ENCODE measurements around the gene ANKRD39. TPM values are rescaled to one million over a fixed set of nuclear protein-coding genes. Genes with fewer than 3 reads are reported as not detected.

ANKRD39 gene
- total and polyA plus RNA-seq, 9 of the 15 experiments (the other 6 are each of a cell fraction or from before 2014, with no cell fraction given) = 8.2 to 33.1 (median 23.8) TPM

- TF ChIP-seq NBN (IDR thresholded peaks at IDR 0.05; ENCODE audit: low read depth) = no peak
- no peak for TF ChIP-seq GATAD2A (IDR thresholded peaks at IDR 0.05)
- TF ChIP-seq HEY1 (CRISPR knock-in tag; IDR thresholded peaks at IDR 0.05; ENCODE audit: borderline replicate concordance) = no peak
- no peak for TF ChIP-seq BDP1 (IDR thresholded peaks at IDR 0.05; ENCODE audit: insufficient read depth, insufficient read length)
- no peak for TF ChIP-seq ZBTB1 (CRISPR knock-in tag; IDR thresholded peaks at IDR 0.05; ENCODE audit: borderline replicate concordance, low read depth)
- TF ChIP-seq ZFP30 (CRISPR knock-in tag; IDR thresholded peaks at IDR 0.05; ENCODE audit: borderline replicate concordance) = no peak
- TF ChIP-seq, protein P1, sequence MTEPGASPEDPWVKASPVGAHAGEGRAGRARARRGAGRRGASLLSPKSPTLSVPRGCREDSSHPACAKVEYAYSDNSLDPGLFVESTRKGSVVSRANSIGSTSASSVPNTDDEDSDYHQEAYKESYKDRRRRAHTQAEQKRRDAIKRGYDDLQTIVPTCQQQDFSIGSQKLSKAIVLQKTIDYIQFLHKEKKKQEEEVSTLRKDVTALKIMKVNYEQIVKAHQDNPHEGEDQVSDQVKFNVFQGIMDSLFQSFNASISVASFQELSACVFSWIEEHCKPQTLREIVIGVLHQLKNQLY (CRISPR knock-in tag; conservative IDR thresholded peaks at IDR 0.05) = no peak
- TF ChIP-seq ZNF79 (CRISPR knock-in tag; IDR thresholded peaks at IDR 0.05; ENCODE audit: low read depth) = no peak
- TF ChIP-seq CBX2 (IDR thresholded peaks at IDR 0.05; ENCODE audit: insufficient read depth, low read length, poor library complexity, severe bottlenecking) = no peak
- TF ChIP-seq TFAM (CRISPR knock-in tag; conservative IDR thresholded peaks at IDR 0.05) = no peak
- no peak for TF ChIP-seq JUN (IDR thresholded peaks at IDR 0.05; ENCODE audit: borderline replicate concordance, low read depth, low read length)
- TF ChIP-seq JUN (CRISPR knock-in tag; IDR thresholded peaks at IDR 0.05; ENCODE audit: borderline replicate concordance) = no peak
- no peak for TF ChIP-seq ZNF561 (CRISPR knock-in tag; conservative IDR thresholded peaks at IDR 0.05)
- TF ChIP-seq SP1 (CRISPR knock-in tag; IDR thresholded peaks at IDR 0.05) = no peak; the same call in 1 of the 2 replicates
- no peak for TF ChIP-seq PRMT5 (CRISPR knock-in tag; IDR thresholded peaks at IDR 0.05)
- TF ChIP-seq ATF4 (CRISPR knock-in tag; IDR thresholded peaks at IDR 0.05) = no peak
Measured at GRCh38 chr2:96869822-96870625, 12.2 kb upstream of the ANKRD39 start, which contains the start of gene SEMA4C (continued).

All from K562 (cell line).